AG20443 (cell line): Measurements from ENCODE around the gene RAP1GAP.

Experiments used
- DNase-seq: peaks from one replicate; pipeline ENCODE4 v3.0.0; 2012; ENCODE audit warnings: low spot score, mixed read lengths

Gene RAP1GAP

DNA sequence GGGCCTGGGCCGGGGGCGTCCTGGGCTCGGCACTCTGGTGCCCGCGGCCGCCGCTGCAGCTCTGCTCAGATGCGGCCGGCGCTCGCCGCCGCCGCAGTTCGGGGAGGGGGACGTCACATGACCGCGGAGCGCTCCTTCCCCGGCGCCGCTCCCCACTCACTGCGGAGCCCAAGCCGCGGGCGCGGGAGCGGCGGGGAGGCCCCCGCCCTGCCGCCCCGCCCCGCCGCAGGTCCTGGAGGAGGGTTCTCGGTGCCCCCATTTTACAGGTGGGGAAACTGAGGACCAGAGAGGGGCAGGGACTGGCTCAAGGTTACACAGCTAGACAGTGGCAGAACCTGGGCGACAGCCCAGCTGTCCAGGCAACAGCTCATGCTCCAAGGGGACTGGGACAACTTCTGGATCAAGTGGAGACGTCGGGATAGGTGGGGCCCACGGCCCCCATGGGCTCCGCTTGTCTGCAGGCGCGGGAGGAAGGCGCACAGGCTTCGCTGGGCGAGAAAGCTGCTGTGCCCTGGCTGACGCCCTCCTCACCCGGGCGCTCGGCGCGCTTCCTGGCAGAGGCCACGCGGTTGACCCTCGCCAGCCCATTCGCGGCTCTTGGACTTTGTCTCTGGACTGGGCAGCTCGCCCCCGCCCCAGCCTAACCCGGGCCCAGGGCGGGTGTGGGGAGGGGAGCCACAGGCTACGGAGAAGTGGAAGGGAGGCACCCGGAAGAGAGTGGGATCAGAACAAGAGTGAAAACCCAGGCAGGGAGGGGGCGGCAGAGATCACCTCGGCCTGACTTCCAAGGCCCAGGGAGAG lies at the start of gene RAP1GAP:
Gene RAP1GAP (minus strand): TSS at position 100 of the 801 bp plus-strand sequence. CDS start 49,325 bp downstream, outside the sequence.
- DNase-seq: peak; percentile 50

- DNase-seq: no peak
Measured at GRCh38 chr1:21716169-21716568, 47.0 kb upstream of the RAP1GAP start.

DNA sequence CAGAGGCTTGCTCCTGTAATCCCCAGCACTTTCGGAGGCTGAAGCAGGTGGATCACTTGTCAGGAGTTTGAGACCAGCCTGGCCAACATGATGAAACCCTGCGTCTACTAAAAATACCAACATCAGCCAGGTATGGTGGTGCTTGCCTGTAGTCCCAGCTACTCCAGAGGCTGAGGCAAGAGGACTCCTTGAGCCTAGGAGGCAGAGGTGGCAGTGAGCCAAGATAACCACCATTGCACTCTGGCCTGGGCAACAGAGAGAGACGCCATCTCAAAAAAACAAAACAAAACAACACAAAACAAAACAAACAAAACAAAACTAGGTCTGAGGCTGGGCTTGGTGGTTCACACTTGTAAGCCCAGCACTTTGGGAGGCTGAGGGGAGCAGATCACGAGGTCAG lies 38.7 kb upstream of the RAP1GAP start:
- DNase-seq: no peak

DNA sequence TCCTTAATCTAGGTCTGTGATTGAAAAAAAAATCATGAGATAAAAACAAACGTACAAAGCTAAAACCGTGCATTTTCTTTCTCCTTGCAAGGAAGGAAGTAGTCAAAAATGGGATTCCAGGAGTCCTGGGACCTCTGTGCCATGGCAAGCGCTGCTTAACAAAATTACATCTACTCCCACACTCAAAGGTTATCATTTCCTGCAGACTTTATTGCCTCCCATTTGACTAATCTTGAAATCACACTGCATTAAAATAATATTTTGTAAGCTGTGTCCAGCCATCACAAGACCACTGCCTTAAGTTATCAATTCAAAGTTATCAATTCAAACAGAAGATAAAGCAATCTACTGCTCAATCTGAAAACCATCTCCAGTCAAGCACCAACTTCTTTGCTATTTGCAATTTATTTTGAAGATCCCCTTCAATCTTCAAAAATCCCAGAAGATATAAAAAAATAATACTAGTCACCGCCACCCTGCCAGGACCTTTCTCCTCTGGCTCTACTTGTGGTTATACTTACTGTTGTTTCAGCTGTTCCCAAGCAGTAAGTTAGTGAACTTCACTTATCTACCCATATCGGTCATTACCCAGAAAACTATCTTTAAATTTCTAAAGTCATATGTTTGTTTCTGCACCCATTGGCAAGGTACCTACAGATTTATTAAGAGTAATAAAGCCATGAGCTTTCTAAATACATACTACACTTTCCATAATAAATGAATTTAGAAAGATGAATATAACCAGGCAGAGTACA lies 38.1 kb upstream of the RAP1GAP start:
- DNase-seq: no peak

- peak; percentile 43 for DNase-seq
Measured at GRCh38 chr1:21706151-21706835, 37.1 kb upstream of the RAP1GAP start.

DNA sequence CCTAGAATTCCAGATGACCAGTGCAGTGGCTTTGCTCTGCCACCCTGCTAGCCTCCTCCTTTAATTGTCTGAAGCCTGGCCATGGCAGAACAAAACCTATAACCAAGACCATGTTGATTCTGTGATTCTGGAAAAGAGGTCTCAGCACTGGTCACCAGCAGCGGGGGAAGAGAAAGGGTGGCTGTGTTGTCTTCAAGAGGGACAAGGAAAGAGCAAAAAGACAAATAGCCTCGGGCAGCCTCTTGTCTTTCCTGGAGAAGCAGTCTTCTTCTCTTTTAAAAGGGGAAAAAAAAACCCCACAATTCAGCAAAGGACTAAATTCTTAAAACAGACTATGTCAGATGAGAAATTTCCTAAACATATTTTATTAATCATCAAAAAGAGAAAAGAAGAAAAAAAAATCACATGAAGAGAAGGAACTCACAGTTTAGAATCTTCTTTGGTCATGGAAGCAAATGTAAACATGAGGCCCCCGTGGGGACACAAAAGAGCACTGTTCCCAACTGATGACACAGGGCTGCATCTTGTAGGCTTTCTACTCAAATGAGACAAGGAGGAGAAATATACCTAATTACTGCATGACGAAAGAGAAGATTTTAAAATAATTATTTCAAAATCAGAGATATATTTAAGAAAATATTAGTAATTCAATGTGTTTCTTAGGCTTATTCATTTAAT lies 36.3 kb upstream of the RAP1GAP start:
- DNase-seq: no peak

DNA sequence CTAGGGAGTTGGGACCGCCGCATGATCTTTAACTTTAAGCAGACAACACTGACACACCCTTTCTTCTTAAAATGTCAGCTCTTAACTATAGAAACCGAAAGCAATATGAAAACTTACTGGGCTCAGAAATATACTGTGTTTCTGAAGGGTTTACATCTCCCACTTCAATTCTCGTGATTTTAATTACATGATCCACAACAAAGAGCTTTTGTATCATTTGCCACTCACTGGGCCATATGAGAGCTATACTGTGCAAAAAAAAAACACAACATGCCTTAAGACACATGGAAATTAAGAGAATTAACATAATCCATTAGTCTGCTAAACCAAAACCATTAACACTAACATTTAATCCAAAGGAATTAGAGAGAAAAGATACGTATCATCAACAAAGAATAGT lies 35.0 kb upstream of the RAP1GAP start:
- DNase-seq: no peak

DNA sequence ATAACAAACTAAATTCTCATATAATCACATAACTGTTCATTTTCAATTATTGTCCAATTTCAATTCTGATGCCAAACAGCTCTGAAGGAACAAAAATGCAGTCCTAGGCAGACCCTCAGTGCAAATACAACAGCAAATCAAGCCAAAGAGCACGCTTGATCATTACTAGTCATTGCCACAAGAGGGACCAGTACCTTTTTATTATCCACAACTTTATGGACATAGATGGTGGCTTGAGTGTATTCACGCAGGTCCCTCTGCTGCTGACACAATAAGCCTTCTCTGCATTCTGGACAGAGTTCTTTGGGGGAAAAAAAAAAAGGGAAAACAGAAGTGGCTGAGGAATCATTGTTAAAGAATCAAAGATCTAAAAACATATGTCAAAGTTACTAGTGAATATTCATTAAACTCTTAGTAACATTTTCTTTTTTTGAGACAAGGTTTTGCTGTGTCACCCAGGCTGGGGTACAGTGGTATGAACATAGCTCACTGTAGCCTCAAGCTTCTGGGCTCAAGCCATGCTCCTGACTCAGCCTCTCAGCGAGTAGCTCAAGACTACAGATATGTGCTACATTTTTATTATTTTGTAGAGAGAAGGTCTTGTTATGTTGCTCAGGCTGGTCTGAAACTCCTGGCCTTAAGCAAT lies 34.3 kb upstream of the RAP1GAP start:
- DNase-seq: peak; percentile 43

DNA sequence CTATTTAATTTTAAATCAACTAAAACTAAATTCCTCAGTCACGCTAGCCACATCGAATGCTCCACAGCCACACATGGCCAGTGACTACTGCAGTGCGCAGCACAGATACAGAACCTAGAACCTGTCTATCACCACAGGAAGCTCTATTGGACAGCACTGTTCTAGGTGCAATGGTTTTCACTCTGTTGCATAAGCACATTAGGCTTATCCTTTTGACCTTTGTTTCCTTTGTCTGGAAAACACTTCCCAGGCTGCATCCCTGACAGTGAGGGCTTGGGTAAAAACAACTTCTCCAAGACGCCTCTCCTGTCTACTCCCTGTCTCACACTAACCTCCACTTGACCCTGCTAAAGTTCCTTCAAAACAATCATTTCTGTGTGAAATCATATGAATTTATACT lies 33.6 kb upstream of the RAP1GAP start:
- DNase-seq: no peak

DNA sequence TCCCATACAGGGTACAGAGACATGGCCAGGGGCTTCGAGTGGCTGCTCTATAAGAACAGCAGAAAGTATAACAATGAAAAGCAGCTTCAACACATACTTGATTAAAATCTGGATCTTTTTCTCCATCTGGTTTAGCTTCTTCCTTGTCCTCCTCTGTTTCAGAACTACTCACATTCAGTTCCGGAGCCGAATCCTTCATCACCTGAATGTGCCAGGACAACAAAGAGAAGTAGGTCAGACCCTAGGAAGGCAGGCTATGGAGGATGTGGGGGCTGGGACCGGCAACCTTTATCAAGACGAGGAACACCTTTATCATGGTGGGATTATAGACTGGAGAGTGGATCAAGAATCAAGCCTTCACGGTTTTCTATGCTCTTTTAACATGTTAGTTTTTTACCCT lies 32.2 kb upstream of the RAP1GAP start:
- DNase-seq: no peak

DNA sequence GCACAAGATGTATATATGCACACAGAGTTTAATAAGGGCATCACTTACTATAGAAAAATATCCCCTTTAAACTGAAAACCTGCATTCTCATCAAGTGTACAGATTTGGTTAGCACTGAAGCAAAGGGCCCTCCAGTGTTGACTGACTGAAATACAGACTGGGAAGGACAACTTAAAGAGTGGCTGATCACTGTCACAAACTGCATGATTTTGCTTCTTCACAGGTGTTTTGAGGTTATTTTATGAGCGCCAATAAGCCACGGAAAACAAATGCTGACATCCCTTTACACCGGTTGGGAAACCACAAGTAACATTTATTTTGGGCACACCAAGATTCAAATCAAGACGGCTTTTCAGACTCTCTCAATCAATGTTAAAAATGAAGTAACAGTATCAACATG lies 30.9 kb upstream of the RAP1GAP start:
- no peak for DNase-seq

GRCh38 chr1:21696931-21697330 lies 27.8 kb upstream of the RAP1GAP start:
- DNase-seq: no peak

DNA sequence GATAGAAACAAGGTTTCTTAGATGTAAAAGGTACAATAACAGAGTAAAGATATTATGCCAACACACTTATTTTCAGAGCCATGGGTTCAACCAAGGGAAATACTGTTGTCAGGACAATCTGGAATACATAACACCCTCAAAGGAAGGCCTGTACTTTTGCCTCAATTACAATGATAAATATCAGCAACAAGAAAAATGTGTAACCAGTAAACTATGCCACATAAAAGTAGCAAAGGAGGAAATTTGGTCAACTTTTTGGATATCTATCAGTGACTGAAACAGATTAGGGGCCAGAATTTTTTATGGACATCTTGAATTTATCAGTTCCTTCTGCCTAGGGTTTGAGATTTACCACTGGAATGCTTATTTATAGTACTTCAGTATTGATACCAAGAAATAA lies 24.6 kb upstream of the RAP1GAP start:
- peak; percentile 17 for DNase-seq

GRCh38 chr1:21691739-21692138 lies 22.6 kb upstream of the RAP1GAP start:
- no peak for DNase-seq

DNA sequence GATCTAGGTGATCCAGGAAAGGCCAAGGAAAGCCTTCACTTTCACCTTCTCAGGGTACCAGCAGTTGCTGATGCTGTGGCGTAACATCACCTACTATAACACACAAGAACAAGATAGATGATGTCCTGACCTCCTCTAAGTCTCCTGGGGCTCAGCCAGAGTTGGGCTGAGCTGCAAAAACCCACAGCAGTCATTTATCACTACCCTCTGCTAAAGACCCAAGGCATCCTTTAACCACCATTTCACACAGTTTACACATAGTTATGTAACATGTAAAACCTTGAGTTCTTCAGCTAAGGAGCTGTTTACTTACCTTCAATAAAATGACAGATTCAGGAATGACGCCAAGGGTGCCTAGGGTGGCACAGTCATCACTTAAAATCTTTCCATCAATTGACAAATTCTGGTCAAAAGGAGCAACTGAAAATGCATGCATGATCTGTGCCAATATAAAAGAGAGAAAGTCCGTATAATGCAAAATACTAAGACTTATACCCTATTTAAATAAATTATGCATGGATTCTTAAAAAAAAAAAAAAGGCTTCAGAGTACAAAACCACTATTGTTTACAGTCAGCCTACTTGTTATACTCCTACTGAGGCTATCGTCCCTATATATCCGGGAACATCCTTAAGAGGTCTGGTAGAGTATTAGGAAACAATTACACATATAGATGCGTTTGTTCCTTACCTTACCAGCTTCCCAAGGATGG lies 20.7 kb upstream of the RAP1GAP start:
- DNase-seq: no peak

DNA sequence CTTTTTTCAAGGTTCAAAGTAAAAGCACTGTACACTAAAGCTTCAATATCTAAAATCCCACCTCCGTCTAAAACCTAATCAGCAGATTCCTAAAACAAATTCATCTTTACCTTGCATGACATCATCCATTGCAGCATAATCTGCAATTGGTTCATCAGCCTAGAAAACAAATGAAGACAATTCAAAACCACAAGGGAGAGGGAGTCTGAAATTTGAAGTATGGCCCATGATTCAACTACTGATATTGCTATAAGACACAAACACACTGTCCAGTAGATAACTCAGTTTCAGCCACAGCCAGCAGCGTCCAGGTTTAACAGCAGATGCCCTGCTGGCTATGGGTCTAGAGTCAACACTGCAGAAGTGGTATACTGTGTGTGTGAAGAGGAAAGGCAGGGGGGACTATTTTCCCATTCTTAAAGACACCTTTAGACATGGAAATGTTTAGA lies 17.9 kb upstream of the RAP1GAP start:
- no peak for DNase-seq

DNA sequence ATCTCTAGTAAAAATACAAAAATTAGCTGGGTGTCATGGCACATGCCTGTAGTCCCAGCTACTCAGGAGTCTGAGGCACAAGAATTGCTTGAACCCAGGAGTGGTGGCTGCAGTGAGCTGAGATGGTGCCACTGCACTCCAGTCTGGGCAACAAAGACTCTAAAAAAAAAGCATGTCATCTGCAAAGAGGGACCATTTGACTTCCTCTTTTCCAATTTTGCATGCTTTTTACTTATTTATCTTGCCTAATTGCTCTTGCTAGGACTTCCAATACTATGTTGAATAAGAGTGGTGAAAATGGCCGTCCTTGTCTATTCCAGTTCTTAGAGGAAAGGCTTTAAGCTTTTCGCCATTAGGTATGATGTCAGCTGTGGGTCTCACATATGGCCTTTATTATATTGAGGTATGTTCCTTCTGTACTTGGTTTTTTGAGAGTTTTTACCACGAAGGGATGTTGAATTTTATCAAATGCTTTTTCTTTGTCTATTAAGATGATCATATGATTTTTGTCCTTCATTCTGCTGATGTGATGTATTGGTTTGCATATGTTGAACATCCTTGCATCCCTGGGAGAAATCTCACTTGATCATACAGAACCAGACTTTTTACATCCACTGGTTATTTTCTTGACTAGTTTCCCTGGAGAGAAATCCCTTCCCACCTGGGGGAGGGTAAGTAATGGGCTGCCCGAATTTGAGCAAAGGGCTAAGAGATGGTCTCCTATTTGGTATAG lies 17.0 kb upstream of the RAP1GAP start:
- no peak for DNase-seq

DNA sequence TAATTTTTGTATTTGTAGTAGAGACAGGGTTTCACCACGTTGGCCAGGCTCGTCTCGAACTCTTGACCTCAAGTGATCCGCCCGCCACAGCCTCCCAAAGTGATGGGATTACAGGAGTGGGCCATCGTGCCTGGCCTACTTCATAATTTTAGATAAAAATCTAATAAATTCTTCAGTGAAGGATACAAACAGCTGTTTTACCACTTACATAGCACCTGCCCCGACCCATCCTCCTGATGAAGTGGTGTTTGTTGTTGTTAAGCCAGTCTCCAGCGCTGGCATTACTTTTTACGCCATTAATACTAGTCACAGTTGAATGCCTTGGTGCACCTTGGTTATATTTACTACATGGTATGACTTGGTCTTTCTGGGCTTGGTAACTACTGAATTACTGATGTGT lies 12.3 kb upstream of the RAP1GAP start:
- no peak for DNase-seq

GRCh38 chr1:21680918-21681317 lies 11.8 kb upstream of the RAP1GAP start:
- peak; percentile 84 for DNase-seq

GRCh38 chr1:21680381-21680780 lies 11.2 kb upstream of the RAP1GAP start:
- no peak for DNase-seq
